Endodermal cell (in vitro differentiated cells): ENCODE data around the gene PADI4. TPM values are rescaled to one million over a fixed set of nuclear protein-coding genes. Genes with fewer than 3 reads are reported as not detected.

ENCODE experiments used
- DNase-seq: peaks from one replicate; pipeline ENCODE4 v3.0.0-alpha.2; 2017
- H3K27ac ChIP-seq: 2 replicates; pipeline ENCODE4 v1.5.1; 2013; ENCODE audit warnings: mild to moderate bottlenecking, low read depth, low read length, moderate library complexity
- H3K27me3 ChIP-seq: 2 replicates; pipeline ENCODE4 v1.6.1; 2013; ENCODE audit warnings: mild to moderate bottlenecking, low read length, moderate library complexity; ENCODE audit not compliant: insufficient read depth, control insufficient read depth, poor library complexity, severe bottlenecking
- H3K36me3 ChIP-seq: 2 replicates; pipeline ENCODE4 v1.7.0; 2013; ENCODE audit warnings: mild to moderate bottlenecking, low read length, moderate library complexity; ENCODE audit not compliant: control insufficient read depth, insufficient read depth
- H3K4me1 ChIP-seq: one replicate; pipeline ENCODE4 v1.7.0; 2013; ENCODE audit warnings: low read length; ENCODE audit not compliant: control insufficient read depth, insufficient read depth
- H3K4me3 ChIP-seq: 2 replicates; pipeline ENCODE4 v1.5.1; 2013; ENCODE audit warnings: mild to moderate bottlenecking, low read length, moderate library complexity
- H3K9ac ChIP-seq: 2 replicates; pipeline ENCODE4 v1.6.1; 2013; ENCODE audit warnings: mild to moderate bottlenecking, low read length, moderate library complexity; ENCODE audit not compliant: poor library complexity, severe bottlenecking; ENCODE audit errors: extremely low read depth
- H3K9me3 ChIP-seq: 2 replicates; pipeline ENCODE4 v1.6.1; 2013; ENCODE audit warnings: mild to moderate bottlenecking, low read length, moderate library complexity; ENCODE audit not compliant: control insufficient read depth
- H3K27ac Mint-ChIP-seq: 2 replicates; pipeline ENCODE4 v1.8.0; 2020; ENCODE audit warnings: mixed read lengths
- H3K27me3 Mint-ChIP-seq: 2 replicates; pipeline ENCODE4 v1.8.0; 2021; ENCODE audit warnings: mild to moderate bottlenecking, mixed read lengths; ENCODE audit not compliant: insufficient read depth
- H3K36me3 Mint-ChIP-seq: 2 replicates; pipeline ENCODE4 v1.8.0; 2020; ENCODE audit warnings: low read depth, mixed read lengths
- H3K4me1 Mint-ChIP-seq: 2 replicates; pipeline ENCODE4 v1.8.0; 2020; ENCODE audit warnings: mixed read lengths
- H3K4me3 Mint-ChIP-seq: 2 replicates; pipeline ENCODE4 v1.8.0; 2020; ENCODE audit warnings: mild to moderate bottlenecking, moderate library complexity, mixed read lengths
- H3K9me3 Mint-ChIP-seq: 2 replicates; pipeline ENCODE4 v1.8.0; 2020; ENCODE audit warnings: mild to moderate bottlenecking, mixed read lengths
- WGBS, 2 experiments: methylation state at CpG; one replicate each; pipeline versions ENCODE4 v1.1.5 to v1.1.7; 2013; ENCODE audit warnings: missing lambda C conversion rate in 2 of 2, mixed read lengths in 1 of 2; ENCODE audit not compliant: insufficient coverage in 1 of 2, insufficient read length in 1 of 2; 5-methylcytosine and 5-hydroxymethylcytosine counted together
- total RNA-seq, 2 donors: library from RNA; stranded (reverse); fragmentation: NEBNext Ultra II Directional in 1 of 2; extraction: Animal tissue kit (Norgen Biotek cat#: 25700) in 1 of 2; gene quantifications; 2 replicates in 1 of 2; 3 replicates in 1 of 2; pipeline ENCODE4 v1.2.1, GENCODE V29; 2021
- TF ChIP-seq, protein P1 (sequence below): fragments of 200-600 bp; sonication (generic); conservative IDR thresholded peaks from 2 replicates; pipeline ENCODE4 v1.5.0; 2021; ENCODE audit warnings: antibody characterized with exemption, mild to moderate bottlenecking

Gene PADI4
- total RNA-seq, 2 donors from 2014 or later, result not detected

DNA sequence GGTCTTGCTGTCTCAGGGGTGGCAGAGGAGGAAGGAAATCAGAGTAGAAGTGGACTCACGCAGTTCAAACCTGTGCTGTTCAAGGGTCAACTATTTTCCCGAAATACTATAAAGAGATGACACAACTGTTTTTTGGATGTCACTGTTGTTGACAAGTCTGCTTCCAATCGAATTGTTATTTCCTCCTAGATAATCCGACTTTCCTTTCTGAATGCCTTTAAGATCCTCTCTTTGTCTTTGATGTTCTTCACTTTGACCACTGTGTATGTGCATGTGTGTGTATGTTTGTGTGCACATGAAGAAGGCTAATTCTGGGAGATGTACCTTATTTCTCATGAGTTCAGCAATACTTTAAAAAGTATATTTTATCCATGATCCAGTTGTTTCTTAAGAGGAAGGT lies 21.6 kb downstream of the PADI4 start:
- no peak overlapping the region for H3K27ac Mint-ChIP-seq
- 93 to 94% methylated on average over 3 to 4 of the region's 4 CpGs for WGBS, 2 experiments
- H3K9ac ChIP-seq, result no peak overlapping the region
- H3K36me3 ChIP-seq, result no peaks in the 10 kb centered on the region
- H3K27me3 Mint-ChIP-seq, result peaks cover 11% of the 10 kb centered on the region
- no peaks in the 10 kb centered on the region for H3K27me3 ChIP-seq
- no peak overlapping the region for H3K4me3 ChIP-seq
- no peaks in the 10 kb centered on the region for H3K4me1 ChIP-seq
- H3K4me1 Mint-ChIP-seq, result no peaks in the 10 kb centered on the region
- H3K9me3 Mint-ChIP-seq, result peaks cover 9% of the 10 kb centered on the region
- H3K36me3 Mint-ChIP-seq, result no peaks in the 10 kb centered on the region
- H3K4me3 Mint-ChIP-seq, result no peak overlapping the region
- DNase-seq, result no peak
- peaks cover 3% of the 10 kb centered on the region for H3K9me3 ChIP-seq
- no peak overlapping the region for H3K27ac ChIP-seq
- TF ChIP-seq, protein P1, sequence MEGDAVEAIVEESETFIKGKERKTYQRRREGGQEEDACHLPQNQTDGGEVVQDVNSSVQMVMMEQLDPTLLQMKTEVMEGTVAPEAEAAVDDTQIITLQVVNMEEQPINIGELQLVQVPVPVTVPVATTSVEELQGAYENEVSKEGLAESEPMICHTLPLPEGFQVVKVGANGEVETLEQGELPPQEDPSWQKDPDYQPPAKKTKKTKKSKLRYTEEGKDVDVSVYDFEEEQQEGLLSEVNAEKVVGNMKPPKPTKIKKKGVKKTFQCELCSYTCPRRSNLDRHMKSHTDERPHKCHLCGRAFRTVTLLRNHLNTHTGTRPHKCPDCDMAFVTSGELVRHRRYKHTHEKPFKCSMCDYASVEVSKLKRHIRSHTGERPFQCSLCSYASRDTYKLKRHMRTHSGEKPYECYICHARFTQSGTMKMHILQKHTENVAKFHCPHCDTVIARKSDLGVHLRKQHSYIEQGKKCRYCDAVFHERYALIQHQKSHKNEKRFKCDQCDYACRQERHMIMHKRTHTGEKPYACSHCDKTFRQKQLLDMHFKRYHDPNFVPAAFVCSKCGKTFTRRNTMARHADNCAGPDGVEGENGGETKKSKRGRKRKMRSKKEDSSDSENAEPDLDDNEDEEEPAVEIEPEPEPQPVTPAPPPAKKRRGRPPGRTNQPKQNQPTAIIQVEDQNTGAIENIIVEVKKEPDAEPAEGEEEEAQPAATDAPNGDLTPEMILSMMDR, result no peak

DNA sequence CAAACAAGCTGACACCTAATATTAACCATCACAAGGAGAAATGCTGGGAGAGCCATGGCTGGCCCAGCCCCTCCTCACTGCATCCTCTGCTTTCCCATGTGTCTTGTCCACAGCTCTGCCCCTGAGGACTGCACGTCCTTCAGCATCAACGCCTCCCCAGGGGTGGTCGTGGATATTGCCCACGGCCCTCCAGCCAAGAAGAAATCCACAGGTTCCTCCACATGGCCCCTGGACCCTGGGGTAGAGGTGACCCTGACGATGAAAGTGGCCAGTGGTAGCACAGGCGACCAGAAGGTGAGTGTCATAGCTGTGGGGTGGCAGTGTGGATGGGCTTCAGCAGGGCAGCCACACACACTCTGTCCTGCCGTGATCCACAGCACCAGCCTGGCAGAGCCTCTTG lies 22.9 kb downstream of the PADI4 start:
- DNase-seq, result peak; percentile 30
- Mint-ChIP-seq H3K36me3 (no peaks in the 10 kb centered on the region), H3K4me1 (no peaks in the 10 kb centered on the region), H3K9me3 (peaks cover 5% of the 10 kb centered on the region), H3K27me3 (peaks cover 11% of the 10 kb centered on the region), H3K4me3 (no peak overlapping the region), H3K27ac (no peak overlapping the region)
- Histone ChIP-seq H3K27me3 (no peaks in the 10 kb centered on the region), H3K36me3 (no peaks in the 10 kb centered on the region), H3K9me3 (no peaks in the 10 kb centered on the region), H3K4me3 (no peak overlapping the region), H3K9ac (no peak overlapping the region), H3K27ac (no peak overlapping the region), H3K4me1 (no peaks in the 10 kb centered on the region)
- 76% methylated on average over 6 to 7 of the region's 7 CpGs for WGBS, 2 experiments
- TF ChIP-seq, protein P1, result no peak

DNA sequence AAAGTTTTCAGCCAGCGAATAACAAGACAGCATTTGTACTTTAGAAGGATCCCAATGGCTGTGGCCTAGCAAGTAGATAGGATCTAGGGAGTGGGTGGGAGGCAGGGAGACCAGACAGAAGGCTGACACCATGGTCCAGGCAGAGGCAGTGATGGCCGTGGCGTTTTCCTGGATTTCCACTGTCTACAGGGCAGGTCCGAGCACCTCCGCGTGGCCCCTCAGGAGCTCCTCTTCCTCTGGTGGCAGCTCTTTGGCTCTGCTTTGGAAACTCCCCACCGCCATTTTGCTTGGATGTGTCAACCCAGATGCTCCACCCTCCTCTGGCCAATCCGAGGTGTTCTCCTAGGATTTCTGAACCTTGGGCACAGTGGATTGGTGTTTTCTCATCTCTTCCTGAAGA lies 25.1 kb downstream of the PADI4 start:
- H3K27ac Mint-ChIP-seq, result no peak overlapping the region
- H3K36me3 Mint-ChIP-seq, result no peaks in the 10 kb centered on the region
- no peak for DNase-seq

More for the DNA sequence above, 25.1 kb downstream of the PADI4 start:
- WGBS, 2 experiments, result 95 to 96% methylated on average over 7 to 8 of the region's 8 CpGs
- no peak overlapping the region for H3K4me3 ChIP-seq
- TF ChIP-seq, protein P1, result no peak
- Mint-ChIP-seq H3K4me1 (no peaks in the 10 kb centered on the region), H3K4me3 (no peak overlapping the region), H3K9me3 (peaks cover 5% of the 10 kb centered on the region), H3K27me3 (peaks cover 14% of the 10 kb centered on the region)
- H3K36me3 ChIP-seq, result no peaks in the 10 kb centered on the region
- no peaks in the 10 kb centered on the region for H3K9me3 ChIP-seq
- H3K27ac ChIP-seq, result no peak overlapping the region
- H3K4me1 ChIP-seq, result no peaks in the 10 kb centered on the region
- H3K27me3 ChIP-seq, result peaks cover 6% of the 10 kb centered on the region
- H3K9ac ChIP-seq, result no peak overlapping the region
